GM08714 (cell line): ENCODE data around the gene SH2D6.
"Not testable (repeated sequence)": the region's sequence is repeated elsewhere in the genome, so short reads cannot be mapped to it uniquely, and the experiment has no call there.

Experiments
- H3K4me3 ChIP-seq: fragments of 200-500 bp; sonication (Bioruptor generic); 2 replicates; pipeline ENCODE4 v1.5.1; 2014; ENCODE audit warnings: mild to moderate bottlenecking, low read length, inconsistent platforms
- ZNF274 ChIP-seq: IDR thresholded peaks from 2 replicates; pipeline ENCODE4 v1.6.1; 2012; ENCODE audit warnings: mild to moderate bottlenecking, low read depth, low read length

SH2D6 gene

GRCh38 chr2:85475799-85476490, 57.4 kb downstream of the SH2D6 start:
- no peak for TF ChIP-seq ZNF274
- H3K4me3 ChIP-seq: no peak overlapping the region

- no peak overlapping the region for H3K4me3 ChIP-seq
- no peak for TF ChIP-seq ZNF274
These were observed 58.1 kb downstream of the SH2D6 start for GRCh38 chr2:85476624-85477023.

- no peak overlapping the region for H3K4me3 ChIP-seq
- TF ChIP-seq ZNF274: no peak
These were observed 59.4 kb downstream of the SH2D6 start for GRCh38 chr2:85477884-85478283.

- no peak for TF ChIP-seq ZNF274
These were observed 63.6 kb downstream of the SH2D6 start for GRCh38 chr2:85481818-85482777.

GRCh38 chr2:85484615-85485014, 66.1 kb downstream of the SH2D6 start:
- not testable (repeated sequence) for H3K4me3 ChIP-seq

More at GRCh38 chr2:85481818-85482777, 63.6 kb downstream of the SH2D6 start:
- H3K4me3 ChIP-seq: no peak overlapping the region

GRCh38 chr2:85485815-85486214, 67.3 kb downstream of the SH2D6 start:
- H3K4me3 ChIP-seq: no peak overlapping the region
- no peak for TF ChIP-seq ZNF274
